Activated effector memory CD4-positive, alpha-beta T cell treated with Interleukin-2 at 50 U/mL for 16 hours (primary cell): ENCODE measurements around the gene STXBP2.

Experiments
- DNase-seq: peaks from one replicate; pipeline ENCODE4 v3.0.0-alpha.2; 2020

STXBP2 gene

GRCh38 chr19:7681340-7682174, 44.6 kb downstream of the STXBP2 start:
- DNase-seq: peak; percentile 68

GRCh38 chr19:7682175-7682855, 45.4 kb downstream of the STXBP2 start:
- DNase-seq: no peak

- DNase-seq: no peak
Observed at GRCh38 chr19:7685546-7686445, 48.9 kb downstream of the STXBP2 start.

DNA sequence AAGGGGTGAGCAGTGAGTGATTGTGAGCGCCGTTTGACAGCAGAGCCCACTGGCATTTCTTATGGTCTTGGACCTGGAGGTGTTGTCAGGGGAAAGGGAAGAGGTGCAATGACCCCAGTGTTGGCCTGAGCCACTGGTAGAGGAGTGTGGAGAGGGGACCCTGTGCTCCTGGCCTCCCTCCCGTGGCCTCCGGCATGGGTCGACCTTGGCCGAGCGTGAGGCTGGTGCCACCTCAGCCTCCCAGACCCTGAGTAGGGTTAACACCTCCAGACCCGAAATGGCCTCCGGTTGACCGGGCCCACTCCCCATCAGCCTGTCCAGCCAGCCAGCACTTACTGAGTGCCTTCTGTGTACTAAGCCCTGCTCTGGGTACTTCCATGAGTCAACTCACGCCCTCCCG, 50.3 kb downstream of the STXBP2 start:
- DNase-seq: no peak

- no peak for DNase-seq
Observed at GRCh38 chr19:7689165-7689564, 52.3 kb downstream of the STXBP2 start.

DNA sequence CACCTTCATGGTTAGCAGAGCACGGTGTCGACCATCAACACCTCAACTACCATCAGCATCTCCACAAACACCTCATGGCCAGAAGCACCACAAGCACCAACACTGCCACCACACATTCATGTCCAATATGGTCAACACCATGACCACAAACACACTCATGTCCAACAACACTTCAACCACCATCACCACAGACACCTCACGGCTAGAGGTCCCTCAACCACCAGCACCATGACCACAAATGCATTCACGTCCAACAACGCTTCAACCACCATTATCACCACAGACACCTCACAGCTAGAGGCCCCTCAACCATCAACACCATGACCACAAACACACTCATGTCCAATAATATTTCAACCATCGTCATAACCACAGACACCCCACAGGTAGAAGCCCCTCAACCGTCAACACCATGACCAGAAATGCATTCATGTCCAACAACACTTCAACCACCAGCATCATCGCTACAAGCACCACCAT, 53.9 kb downstream of the STXBP2 start:
- DNase-seq: no peak

- DNase-seq: no peak
Observed at GRCh38 chr19:7691497-7691896, 54.6 kb downstream of the STXBP2 start.

- no peak for DNase-seq
Observed at GRCh38 chr19:7692417-7693088, 55.6 kb downstream of the STXBP2 start.

DNA sequence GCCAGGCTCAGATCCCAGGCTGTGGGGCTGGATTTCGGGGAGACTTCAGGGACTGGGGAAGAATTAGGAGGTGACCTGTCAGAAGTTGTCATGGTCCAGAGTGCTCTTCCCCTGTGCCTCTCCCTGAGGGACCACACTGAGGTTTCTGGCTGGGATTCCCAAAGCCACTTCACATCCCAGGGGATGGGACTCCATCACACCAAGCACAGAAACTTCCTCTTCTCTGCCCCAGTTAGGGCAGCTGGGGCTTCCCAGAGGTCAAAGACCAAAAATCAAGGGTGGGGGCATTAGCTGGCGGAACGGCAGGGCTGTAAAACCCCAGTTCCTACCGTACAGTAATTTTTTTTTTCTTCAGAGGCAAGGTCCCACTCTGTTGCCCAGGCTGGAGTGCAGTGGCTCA, 57.6 kb downstream of the STXBP2 start:
- DNase-seq: no peak
